ENCODE results near the gene DDN.
A peak's percentile ranks its signal among the peaks of the same experiment; 100 is the strongest.

Gene DDN

GRCh38 chr12:49031573-49032161, 32.5 kb upstream of the DDN start:
- no peak for DNase-seq (ENCODE audit: low spot score)

GRCh38 chr12:49030714-49031572, 31.8 kb upstream of the DDN start:
- no peak for DNase-seq (ENCODE audit: low spot score)

- no peak for DNase-seq (ENCODE audit: low spot score)
Observed at GRCh38 chr12:49030119-49030518, 30.9 kb upstream of the DDN start.

GRCh38 chr12:49028666-49029275, 29.6 kb upstream of the DDN start:
- DNase-seq (ENCODE audit: low spot score), result no peak

- DNase-seq (ENCODE audit: low spot score), result no peak
Observed at GRCh38 chr12:49027846-49028555, 28.8 kb upstream of the DDN start.

GRCh38 chr12:49026678-49027480, 27.7 kb upstream of the DDN start:
- no peak for DNase-seq (ENCODE audit: low spot score)

DNA sequence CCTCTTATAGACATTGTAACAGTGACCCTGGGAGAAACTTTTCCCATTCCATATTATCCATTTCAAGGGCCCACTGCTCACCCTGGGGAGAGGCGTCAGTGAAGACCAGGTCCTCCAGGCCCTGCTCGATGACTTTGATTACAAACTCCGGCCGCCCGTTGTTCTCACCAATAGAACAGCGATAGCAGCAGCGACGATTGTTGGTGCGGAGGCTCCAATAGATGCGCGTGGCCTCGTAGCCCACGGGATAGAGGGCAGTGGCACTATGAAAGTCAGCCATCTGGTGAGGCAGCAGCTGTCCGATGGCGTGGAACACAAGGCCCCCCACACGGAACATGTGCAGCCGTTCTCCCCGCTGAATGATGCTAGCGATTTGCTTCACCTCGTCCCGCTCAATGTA, 26.9 kb upstream of the DDN start:
- DNase-seq (ENCODE audit: low spot score), result no peak

DNA sequence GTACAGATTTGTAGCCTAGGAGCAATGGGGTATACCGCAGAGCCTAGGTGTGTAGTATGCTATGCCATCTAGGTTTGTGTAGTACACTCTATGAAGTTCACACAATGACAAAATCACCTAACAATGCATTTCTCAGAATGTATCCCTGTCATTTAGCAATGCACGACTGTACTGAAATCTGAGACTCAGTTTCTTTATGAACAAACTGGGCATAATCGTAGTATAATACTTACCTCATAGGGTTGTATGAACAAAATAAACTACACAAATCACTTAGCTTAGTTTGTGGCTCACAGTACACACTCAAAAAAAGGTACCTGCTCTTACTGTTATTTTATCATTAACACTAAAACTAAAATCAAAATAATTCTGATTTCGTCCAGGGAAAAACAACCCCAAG, 26.3 kb upstream of the DDN start:
- no peak for DNase-seq (ENCODE audit: low spot score)

- DNase-seq (ENCODE audit: low spot score), result no peak
Observed at GRCh38 chr12:49024543-49024942, 25.4 kb upstream of the DDN start.

DNA sequence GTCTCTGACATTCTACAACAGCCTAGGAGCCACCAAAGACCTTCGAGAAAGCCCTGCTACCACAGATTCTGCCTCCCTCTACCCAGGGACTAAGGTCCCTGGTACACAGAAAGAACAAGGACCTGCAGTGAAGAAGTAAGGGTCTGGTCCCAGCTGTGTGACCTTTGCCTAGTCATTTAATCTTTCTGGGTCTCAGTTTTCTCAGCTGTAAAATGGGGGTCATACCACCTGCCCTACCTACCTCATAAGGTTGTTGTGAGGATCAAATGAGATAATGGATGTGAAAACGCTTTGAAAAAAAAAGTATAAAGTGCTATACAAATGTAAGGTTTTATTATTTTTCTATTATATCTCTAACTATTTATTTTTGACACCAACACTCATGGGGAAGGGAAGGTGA, 24.6 kb upstream of the DDN start:
- DNase-seq (ENCODE audit: low spot score), result no peak

- DNase-seq (ENCODE audit: low spot score), result no peak
Observed at GRCh38 chr12:49022558-49023178, 23.5 kb upstream of the DDN start.

- DNase-seq (ENCODE audit: low spot score), result no peak
Observed at GRCh38 chr12:49021292-49021915, 22.2 kb upstream of the DDN start.

GRCh38 chr12:49020441-49020840, 21.3 kb upstream of the DDN start:
- DNase-seq (ENCODE audit: low spot score), result no peak

- DNase-seq (ENCODE audit: low spot score), result peak; percentile 85
Observed at GRCh38 chr12:49019443-49020324, 20.5 kb upstream of the DDN start.

DNA sequence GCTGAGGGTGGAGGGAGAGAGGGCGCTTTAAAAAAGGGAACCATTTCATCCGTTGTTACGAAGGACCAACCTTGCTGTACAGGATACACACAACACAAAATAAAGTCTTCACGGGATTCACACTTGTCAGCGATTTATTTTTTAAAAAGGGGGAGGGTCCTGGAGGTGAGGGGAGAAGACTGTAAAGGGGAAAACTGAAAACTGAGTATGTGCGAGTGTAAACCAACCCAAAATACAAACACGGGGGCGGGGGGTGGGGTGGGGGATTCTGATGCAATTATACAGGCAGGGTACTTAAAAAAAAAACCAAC, 19.9 kb upstream of the DDN start:
- DNase-seq (ENCODE audit: low spot score), result no peak

- peak; percentile 97 for DNase-seq (ENCODE audit: low spot score)
Observed at GRCh38 chr12:49018261-49019119, 19.3 kb upstream of the DDN start, which contains the start of gene PRKAG1. Gene PRKAG1 (minus strand): TSS chr12:49018776. CDS start chr12:49018740, 36 bp downstream.

DNA sequence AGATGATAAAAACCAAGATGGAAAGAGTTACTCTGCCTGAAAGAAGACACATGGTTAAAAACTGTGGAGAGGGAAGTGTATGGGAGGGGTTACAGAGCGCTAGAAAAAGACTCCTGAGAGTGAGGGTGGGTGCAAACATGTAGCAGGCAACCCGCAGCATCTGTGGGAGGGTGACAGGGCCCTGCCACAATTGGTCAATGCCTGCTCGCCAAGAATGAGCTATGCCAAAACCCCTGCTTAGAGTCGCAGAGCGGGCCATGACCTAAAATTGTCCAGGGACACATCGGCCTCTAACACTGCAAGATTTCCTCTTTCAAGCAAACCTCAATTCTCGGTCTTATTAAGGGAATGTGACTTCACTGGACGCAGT, 18.7 kb upstream of the DDN start:
- DNase-seq (ENCODE audit: low spot score), result no peak

- DNase-seq (ENCODE audit: low spot score), result no peak
Observed at GRCh38 chr12:49015196-49015595, 16.0 kb upstream of the DDN start.

DNA sequence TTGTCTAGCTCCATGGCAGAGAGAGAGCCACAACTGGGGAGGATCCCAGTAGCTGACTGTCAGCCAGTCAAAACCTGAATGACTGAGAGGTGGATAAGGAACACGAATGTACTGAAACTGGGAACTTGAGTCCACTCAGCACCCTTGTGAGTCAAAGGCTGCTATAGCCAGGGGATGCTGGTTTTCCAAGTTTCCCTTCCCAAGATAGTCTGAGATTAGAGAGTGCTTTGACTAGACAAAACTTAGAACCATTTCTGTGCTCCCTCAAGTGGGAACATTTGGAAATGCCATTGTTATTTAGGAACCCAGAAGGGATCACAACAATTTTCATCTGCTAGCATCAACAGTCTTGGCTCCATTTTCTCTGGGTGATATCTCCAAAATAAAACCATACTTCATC, 15.4 kb upstream of the DDN start:
- no peak for DNase-seq (ENCODE audit: low spot score)
